Measurements from ENCODE around the gene JARID2.
A peak's percentile ranks its signal among the peaks of the same experiment; 100 is the strongest.

The JARID2 gene

DNA sequence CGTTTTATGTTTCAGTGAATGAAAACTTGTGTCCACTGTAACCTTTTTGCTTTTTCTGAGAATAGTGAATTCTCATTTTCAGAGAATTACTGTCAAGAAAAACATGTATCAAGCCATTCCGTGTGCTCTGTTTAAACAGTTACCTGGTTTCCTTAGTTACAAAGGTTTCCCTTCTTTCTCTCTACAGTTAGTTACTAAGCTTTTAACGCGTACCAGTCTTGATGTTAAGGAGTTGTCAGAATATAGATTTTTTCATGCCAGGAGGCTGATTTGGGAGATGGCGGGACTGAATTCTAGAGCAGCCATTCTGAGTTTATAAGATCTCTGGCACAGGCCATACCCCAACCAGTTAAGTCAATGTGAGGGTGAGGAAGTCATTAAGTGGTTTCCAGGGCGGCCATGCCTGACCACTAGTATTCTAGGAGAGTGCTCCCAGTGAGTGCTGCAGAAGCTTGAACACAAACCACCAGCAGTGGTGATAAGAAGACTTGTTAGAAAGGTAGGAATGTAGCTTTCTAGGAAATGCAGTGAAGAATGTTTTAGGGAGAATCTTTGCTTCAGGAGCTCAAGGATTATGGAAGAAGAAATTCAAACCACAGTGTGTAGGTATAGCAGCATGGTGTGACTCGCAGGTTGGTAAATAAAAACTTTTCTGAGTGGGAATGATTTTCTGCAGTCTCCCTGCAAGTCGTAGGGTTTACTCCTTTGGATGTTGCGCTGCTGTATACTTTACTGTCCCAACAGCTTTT lies 112.9 kb downstream of the JARID2 start:
- no peak overlapping the region for H3K4me3 ChIP-seq
- DNase-seq (ENCODE audit: low read depth, low spot score) = no peak
- no peaks in the 10 kb centered on the region for H3K9me3 ChIP-seq (ENCODE audit: low read depth, low read length)
- no peak overlapping the region for H3K9ac ChIP-seq (ENCODE audit: insufficient read length)
- TF ChIP-seq EZH2 (IDR thresholded peaks at IDR 0.05) = no peak
- TF ChIP-seq FOXP2 (optimal IDR thresholded peaks at IDR 0.05; ENCODE audit: control extremely low read depth, extremely low read length, insufficient read depth) = no peak
- TF ChIP-seq POLR2AphosphoS5 (IDR thresholded peaks at IDR 0.05; ENCODE audit: borderline replicate concordance, low read depth, low read length) = no peak
- no peak overlapping the region for H3K27ac ChIP-seq
- peaks cover 8% of the 10 kb centered on the region; the same call in 1 of the 2 replicates for H3K36me3 ChIP-seq (ENCODE audit: insufficient read depth, low read length)

DNA sequence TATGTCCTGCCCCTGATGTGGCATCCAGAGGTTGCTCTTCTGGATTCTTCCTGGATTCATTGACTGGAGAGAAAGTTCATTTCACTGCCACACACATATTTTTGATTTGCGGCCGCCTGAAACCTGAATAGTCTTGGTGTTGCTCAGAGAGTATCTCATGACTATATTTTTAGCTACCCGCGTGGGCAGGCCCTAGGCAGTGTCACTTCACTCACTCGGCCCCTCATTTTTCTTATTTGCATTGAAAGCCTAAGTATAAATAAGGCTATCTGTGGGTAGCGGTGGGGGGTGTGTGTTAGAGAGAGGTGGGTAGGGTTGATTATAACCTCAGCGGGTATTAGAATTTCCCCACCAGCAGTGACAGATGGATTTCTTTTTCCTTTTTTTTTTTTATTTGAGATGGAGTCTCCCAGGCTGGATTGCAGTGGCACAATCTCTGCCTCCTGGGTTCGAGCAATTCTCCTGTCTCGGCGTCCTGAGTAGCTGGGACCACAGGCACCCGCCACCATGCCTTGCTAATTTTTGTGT lies 113.5 kb downstream of the JARID2 start:
- DNase-seq (ENCODE audit: low read depth, low spot score) = no peak
- H3K9ac ChIP-seq (ENCODE audit: insufficient read length) = no peak overlapping the region
- no peak overlapping the region for H3K27ac ChIP-seq
- peaks cover 1% of the 10 kb centered on the region; the same call in 1 of the 2 replicates for H3K36me3 ChIP-seq (ENCODE audit: insufficient read depth, low read length)
- no peak overlapping the region for H3K4me3 ChIP-seq
- H3K9me3 ChIP-seq (ENCODE audit: low read depth, low read length) = no peaks in the 10 kb centered on the region
- TF ChIP-seq EZH2 (IDR thresholded peaks at IDR 0.05) (no peak), POLR2AphosphoS5 (IDR thresholded peaks at IDR 0.05; ENCODE audit: borderline replicate concordance, low read depth, low read length) (no peak), FOXP2 (optimal IDR thresholded peaks at IDR 0.05; ENCODE audit: control extremely low read depth, extremely low read length, insufficient read depth) (no peak)

GRCh38 chr6:15360300-15360699 lies 114.4 kb downstream of the JARID2 start:
- no peak overlapping the region for H3K4me3 ChIP-seq
- H3K27ac ChIP-seq = no peak overlapping the region
- no peaks in the 10 kb centered on the region for H3K36me3 ChIP-seq (ENCODE audit: insufficient read depth, low read length)
- DNase-seq (ENCODE audit: low read depth, low spot score) = no peak
- TF ChIP-seq EZH2 (IDR thresholded peaks at IDR 0.05) = no peak
- TF ChIP-seq FOXP2 (optimal IDR thresholded peaks at IDR 0.05; ENCODE audit: control extremely low read depth, extremely low read length, insufficient read depth) = no peak
- TF ChIP-seq POLR2AphosphoS5 (IDR thresholded peaks at IDR 0.05; ENCODE audit: borderline replicate concordance, low read depth, low read length) = no peak
- H3K9ac ChIP-seq (ENCODE audit: insufficient read length) = no peak overlapping the region
- no peaks in the 10 kb centered on the region for H3K9me3 ChIP-seq (ENCODE audit: low read depth, low read length)

- Histone ChIP-seq H3K36me3 (ENCODE audit: insufficient read depth, low read length) (no peaks in the 10 kb centered on the region), H3K4me3 (no peak overlapping the region), H3K27ac (no peak overlapping the region), H3K9ac (ENCODE audit: insufficient read length) (no peak overlapping the region), H3K9me3 (ENCODE audit: low read depth, low read length) (no peaks in the 10 kb centered on the region)
- DNase-seq (ENCODE audit: low read depth, low spot score) = no peak
- TF ChIP-seq FOXP2 (optimal IDR thresholded peaks at IDR 0.05; ENCODE audit: control extremely low read depth, extremely low read length, insufficient read depth) (no peak), POLR2AphosphoS5 (IDR thresholded peaks at IDR 0.05; ENCODE audit: borderline replicate concordance, low read depth, low read length) (no peak), EZH2 (IDR thresholded peaks at IDR 0.05) (no peak)
Measured at GRCh38 chr6:15361197-15361596, 115.3 kb downstream of the JARID2 start.

GRCh38 chr6:15362274-15363160 lies 116.6 kb downstream of the JARID2 start:
- H3K4me3 ChIP-seq = no peak overlapping the region
- DNase-seq (ENCODE audit: low read depth, low spot score) = no peak
- H3K9ac ChIP-seq (ENCODE audit: insufficient read length) = no peak overlapping the region
- TF ChIP-seq FOXP2 (optimal IDR thresholded peaks at IDR 0.05; ENCODE audit: control extremely low read depth, extremely low read length, insufficient read depth) (no peak), POLR2AphosphoS5 (IDR thresholded peaks at IDR 0.05; ENCODE audit: borderline replicate concordance, low read depth, low read length) (no peak), EZH2 (IDR thresholded peaks at IDR 0.05) (no peak)
- no peaks in the 10 kb centered on the region for H3K9me3 ChIP-seq (ENCODE audit: low read depth, low read length)
- peaks cover 7% of the 10 kb centered on the region for H3K36me3 ChIP-seq (ENCODE audit: insufficient read depth, low read length)
- H3K27ac ChIP-seq = no peak overlapping the region

- H3K27ac ChIP-seq = no peak overlapping the region
- peaks cover 11% of the 10 kb centered on the region for H3K36me3 ChIP-seq (ENCODE audit: insufficient read depth, low read length)
- no peak for TF ChIP-seq EZH2 (IDR thresholded peaks at IDR 0.05)
- no peak for TF ChIP-seq POLR2AphosphoS5 (IDR thresholded peaks at IDR 0.05; ENCODE audit: borderline replicate concordance, low read depth, low read length)
- no peak for TF ChIP-seq FOXP2 (optimal IDR thresholded peaks at IDR 0.05; ENCODE audit: control extremely low read depth, extremely low read length, insufficient read depth)
- no peaks in the 10 kb centered on the region for H3K9me3 ChIP-seq (ENCODE audit: low read depth, low read length)
- no peak for DNase-seq (ENCODE audit: low read depth, low spot score)
- H3K9ac ChIP-seq (ENCODE audit: insufficient read length) = no peak overlapping the region
- no peak overlapping the region for H3K4me3 ChIP-seq
Measured at GRCh38 chr6:15363164-15363522, 117.3 kb downstream of the JARID2 start.

GRCh38 chr6:15363523-15364400 lies 117.9 kb downstream of the JARID2 start:
- H3K27ac ChIP-seq = peak overlapping the region; percentile 77; the same call in 1 of the 2 replicates
- H3K9ac ChIP-seq (ENCODE audit: insufficient read length) = no peak overlapping the region
- H3K36me3 ChIP-seq (ENCODE audit: insufficient read depth, low read length) = peaks cover 13% of the 10 kb centered on the region
- H3K4me3 ChIP-seq = peak overlapping the region; percentile 61
- H3K9me3 ChIP-seq (ENCODE audit: low read depth, low read length) = no peaks in the 10 kb centered on the region
- no peak for TF ChIP-seq EZH2 (IDR thresholded peaks at IDR 0.05)
- no peak for TF ChIP-seq POLR2AphosphoS5 (IDR thresholded peaks at IDR 0.05; ENCODE audit: borderline replicate concordance, low read depth, low read length)
- TF ChIP-seq FOXP2 (optimal IDR thresholded peaks at IDR 0.05; ENCODE audit: control extremely low read depth, extremely low read length, insufficient read depth) = no peak
- no peak for DNase-seq (ENCODE audit: low read depth, low spot score)
